GM19035 (cell line): ENCODE measurements around the gene TMEM238.
"Not testable (repeated sequence)": the region's sequence is repeated elsewhere in the genome, so short reads cannot be mapped to it uniquely, and the experiment has no call there.

ENCODE experiments used
- ATAC-seq: cut with Tn5 transposase; IDR thresholded peaks from one replicate; pipeline ENCODE4 v1.9.1; 2021; ENCODE audit not compliant: unreplicated experiment

TMEM238 gene, protein sequence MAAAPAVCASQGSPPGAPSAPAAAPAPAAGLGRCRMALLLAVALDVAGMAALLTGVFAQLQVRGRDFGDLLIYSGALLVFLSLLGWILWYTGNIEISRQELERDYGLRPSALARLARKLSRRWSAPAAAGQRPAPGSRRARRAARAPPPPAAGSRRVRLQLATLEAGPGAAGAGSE

DNA sequence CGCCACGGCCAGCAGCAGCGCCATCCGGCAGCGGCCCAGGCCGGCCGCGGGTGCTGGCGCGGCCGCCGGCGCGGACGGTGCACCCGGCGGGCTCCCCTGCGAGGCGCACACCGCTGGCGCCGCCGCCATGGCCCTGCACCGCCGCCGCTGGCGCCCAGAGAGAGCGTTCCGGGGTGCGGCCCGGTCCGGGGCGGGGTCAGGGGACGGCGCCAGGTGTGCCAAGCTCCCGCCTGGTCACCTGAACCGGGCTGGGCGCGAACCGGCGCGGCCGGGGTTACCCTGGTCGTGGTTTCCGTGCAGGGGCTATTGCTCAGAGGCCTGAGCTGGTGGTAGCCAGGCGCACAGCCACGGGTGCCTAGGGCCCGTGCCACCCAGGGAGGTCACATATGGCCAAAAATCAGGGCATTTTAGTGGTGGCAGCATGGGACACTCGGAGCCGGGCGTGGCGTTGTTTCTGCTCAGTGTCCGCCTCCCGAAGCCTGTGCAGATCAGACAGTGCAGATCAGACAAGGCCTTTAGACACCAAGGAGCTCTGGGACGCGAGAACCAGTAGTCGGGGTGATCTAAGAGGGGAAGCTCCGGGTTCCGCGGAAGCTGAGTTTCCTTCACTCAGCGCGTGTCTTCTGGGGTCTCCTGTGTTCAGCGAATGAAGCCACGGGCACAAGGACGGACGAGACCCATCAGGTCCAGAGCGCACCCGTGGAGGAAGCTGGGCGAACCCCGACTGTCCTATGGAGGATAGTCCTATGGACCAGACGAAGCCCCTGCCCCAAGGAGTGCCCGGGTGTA is at the start of gene TMEM238:
TSS of gene TMEM238 (minus strand) at position 162 of the 789 bp plus-strand sequence. CDS start at position 129, 33 bp downstream.
- no peak for ATAC-seq

DNA sequence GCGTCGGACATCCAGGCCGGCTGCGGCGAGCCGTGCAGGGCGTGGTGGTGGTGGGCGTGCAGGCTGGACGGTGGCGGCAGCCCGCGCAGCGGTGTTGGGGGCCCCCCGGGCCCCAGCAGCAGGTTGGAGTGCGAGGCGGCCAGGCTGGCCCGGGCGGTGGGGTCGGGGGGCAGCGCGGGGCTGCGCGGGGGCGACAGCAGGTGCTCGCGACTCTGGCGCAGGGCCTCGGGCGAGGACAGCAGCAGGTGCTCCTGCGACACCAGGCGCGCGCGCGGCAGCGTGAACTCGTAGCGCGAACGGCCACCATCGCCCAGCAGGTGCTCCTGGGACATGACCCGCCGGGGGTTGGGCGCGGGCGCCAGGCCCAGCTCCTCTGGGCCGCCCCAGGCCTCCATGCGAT is 49.2 kb upstream of the TMEM238 start:
- ATAC-seq: no peak

GRCh38 chr19:55432241-55432959 is 48.3 kb upstream of the TMEM238 start:
- ATAC-seq: no peak

DNA sequence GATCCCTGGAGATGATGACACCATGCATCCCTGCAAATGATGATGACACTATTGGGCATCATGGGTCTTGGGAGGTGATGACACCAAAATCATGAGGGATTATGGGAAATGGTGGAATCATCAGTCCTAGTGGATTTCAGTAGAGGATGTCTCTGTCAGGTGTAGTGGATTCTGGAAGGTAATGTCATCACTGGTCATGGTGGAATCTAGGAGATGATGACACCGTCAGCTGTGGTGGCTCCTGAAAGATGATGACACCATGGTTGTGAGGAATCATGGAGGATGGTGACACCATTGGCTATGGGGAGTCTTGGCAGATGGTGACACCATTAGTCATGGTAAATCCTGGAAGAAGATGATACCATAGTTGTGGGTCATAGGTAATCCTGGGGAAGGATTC is 47.1 kb upstream of the TMEM238 start:
- ATAC-seq: no peak

DNA sequence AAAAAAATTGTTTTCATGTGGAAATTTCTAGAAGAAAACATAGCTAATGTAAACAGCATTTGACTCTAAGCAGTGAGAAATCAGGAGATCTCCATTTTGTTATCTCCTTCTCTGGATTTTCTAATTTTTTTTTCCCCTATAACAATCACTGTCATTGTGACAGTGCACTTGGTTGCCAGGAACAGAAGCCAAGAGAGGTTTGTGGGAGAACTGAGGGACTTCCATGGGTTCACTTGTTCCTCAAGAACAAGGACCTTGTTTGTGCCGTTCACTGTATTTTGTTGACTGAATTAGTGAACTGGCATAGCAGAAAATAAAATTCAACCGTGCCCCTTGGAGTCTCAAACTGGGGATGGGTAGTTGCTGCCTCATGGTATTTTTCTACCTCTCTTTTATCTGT is 42.0 kb upstream of the TMEM238 start:
- ATAC-seq: no peak

DNA sequence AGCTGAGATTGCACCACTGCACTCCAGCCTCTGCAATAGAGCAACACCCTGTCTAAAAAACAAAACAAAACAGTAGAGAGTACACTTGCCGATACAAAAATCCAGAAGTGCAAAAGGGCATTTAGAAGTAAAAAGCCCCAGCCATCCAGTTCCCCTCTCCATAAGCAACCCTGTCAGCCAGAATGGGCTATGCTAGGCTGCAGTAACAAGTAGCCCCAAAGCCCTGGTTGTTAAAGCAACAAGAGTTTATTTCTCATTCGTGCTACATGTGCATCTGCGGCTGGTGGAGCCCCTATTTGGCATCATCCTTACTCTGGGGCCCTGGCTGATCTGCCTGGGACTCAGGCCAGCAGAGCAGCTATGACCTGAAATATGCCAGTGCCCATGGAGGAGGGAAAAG is 40.4 kb upstream of the TMEM238 start:
- no peak for ATAC-seq

DNA sequence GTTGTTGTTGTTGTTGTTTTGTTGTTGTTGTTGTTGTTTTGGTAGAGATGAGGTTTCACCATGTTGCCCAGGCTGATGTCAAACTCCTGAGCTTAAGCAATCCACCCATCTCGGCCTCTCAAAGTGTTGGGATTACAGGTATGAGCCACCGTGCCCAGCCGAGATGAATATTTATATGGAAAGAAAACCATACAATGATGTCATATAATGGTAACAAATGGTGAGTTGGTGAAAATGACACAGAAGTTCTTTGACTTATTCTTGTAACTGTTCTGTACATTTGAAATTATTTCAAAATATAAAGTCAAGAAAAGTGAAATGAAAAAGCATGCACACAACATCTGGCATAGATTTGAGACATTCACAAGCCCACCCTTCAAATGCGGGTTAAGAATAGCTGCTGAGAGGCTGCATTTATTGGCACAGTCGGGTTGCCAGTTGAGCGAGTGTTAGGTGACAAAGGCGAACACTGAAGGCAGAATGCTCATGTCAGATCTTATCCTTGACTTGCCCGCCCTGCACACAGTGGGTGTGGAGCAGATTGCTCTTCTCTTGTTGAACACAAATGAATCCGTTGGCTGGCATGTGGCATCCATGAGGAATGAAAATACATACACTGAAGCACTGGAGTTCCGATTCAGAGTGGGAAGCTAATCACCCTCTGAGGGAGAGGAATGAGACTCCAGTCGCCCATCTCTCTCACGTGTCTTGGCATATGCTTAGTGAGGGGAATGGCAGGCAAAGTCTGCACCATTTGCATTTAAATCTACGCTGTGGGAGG is 39.3 kb upstream of the TMEM238 start:
- ATAC-seq: no peak

DNA sequence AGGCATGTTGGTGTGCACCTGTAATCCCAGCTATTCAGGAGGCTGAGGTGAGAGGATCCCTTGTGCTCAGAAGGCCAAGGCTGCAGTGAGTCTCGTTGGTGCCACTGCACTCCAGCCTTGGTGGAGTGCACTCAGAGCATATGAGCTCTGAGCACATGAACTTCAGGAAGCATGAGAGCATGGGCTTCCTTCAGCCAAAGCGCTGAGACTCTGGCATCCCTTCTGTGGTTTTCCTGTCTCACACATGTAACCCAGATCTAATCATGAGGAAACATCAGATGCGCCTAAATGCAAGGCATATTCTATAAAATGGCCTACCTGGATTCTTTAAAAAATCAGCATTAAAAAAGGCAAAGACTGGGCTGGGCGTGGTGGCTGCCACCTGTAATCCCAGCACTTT is 37.2 kb upstream of the TMEM238 start:
- not testable (repeated sequence) for ATAC-seq

DNA sequence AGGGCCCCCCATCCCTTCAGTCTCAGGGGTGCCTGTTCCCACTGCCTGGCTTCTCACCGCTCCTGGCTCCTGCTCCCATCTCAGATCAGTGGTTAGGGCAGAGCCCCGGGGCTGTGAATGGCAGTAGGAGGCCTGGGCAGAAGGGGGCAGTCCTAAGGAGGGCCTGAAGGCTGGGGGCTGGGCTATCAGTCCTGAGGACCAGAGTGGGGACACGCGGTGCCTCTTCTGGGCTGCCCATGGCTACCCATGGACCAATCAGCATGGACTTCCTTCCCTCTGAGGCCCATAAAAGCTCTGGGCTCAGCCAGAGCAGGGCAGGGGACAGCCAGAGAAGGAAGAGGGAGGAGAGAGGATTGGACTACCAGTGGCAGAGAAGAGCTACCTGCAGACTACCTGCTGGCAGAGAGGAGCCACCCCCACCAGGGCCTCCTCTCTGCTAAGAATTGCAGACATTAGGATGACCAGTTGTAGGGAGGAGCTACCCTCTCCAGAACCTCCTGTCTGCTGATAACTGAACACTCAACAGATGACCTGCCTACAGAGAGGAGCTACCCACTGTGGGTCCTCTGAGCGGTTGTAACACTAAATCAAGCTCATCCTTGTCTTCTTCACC is 35.6 kb upstream of the TMEM238 start:
- no peak for ATAC-seq

DNA sequence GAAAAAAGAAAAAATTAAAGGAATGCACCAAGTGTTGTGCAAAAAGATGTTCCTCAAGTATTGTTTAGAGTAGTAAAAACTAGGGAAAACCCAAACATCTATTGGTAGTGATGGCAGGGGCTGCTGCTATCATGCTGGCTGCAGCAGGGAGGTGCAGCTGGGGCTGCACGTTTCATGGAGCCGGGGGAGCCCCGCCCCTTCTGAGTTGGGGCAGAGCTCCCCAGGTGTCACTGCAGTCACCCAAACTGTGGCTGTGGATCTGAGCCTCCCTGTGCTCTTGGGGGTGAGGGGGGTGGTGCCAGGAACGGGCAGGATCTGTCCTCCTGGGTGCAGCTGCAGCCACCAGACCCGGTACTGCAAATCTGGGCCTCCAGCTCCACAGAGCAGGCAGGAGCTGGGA is 35.0 kb upstream of the TMEM238 start:
- ATAC-seq: no peak

- no peak for ATAC-seq
These were observed 34.1 kb upstream of the TMEM238 start for GRCh38 chr19:55418185-55418584.

DNA sequence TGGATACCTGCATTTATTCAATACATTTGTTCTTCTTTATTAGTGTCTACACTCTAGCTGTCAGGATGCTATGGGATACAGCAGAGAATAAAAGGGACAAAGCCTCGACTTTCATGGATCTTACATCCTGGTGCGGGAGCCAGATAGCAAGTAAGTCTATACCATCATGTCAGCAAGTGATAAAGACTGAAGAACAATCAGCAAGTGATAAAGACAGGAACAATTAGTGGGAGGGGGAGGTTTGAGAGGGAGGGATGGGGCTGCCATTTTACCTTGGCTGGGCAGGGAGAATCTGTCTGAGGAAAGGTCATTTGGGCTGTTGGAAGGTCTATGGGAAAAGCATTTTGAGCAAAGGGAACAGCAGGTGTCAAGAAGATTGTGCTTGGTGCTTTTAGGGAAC is 26.1 kb upstream of the TMEM238 start:
- ATAC-seq: no peak

DNA sequence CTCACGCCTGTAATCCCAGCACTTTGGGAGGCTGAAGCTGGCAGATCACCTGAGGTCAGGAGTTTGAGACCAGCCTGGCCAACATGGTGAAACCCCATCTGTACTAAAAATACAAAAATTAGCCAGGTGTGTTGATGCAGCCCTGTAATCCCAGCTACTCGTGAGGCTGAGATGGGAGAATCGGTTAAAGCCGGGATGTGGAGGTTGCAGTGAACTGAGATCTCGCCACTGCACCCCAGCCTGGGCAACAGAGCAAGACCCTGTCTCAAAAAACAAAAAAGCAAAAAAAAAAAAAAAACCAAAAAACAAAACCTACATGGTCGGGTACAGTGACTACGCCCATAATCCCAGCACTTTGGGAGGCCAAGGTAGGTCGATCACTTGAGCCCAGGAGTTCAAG is 25.1 kb upstream of the TMEM238 start:
- ATAC-seq: not testable (repeated sequence)

- ATAC-seq: no peak
These were observed 24.4 kb upstream of the TMEM238 start for GRCh38 chr19:55408533-55408872.

DNA sequence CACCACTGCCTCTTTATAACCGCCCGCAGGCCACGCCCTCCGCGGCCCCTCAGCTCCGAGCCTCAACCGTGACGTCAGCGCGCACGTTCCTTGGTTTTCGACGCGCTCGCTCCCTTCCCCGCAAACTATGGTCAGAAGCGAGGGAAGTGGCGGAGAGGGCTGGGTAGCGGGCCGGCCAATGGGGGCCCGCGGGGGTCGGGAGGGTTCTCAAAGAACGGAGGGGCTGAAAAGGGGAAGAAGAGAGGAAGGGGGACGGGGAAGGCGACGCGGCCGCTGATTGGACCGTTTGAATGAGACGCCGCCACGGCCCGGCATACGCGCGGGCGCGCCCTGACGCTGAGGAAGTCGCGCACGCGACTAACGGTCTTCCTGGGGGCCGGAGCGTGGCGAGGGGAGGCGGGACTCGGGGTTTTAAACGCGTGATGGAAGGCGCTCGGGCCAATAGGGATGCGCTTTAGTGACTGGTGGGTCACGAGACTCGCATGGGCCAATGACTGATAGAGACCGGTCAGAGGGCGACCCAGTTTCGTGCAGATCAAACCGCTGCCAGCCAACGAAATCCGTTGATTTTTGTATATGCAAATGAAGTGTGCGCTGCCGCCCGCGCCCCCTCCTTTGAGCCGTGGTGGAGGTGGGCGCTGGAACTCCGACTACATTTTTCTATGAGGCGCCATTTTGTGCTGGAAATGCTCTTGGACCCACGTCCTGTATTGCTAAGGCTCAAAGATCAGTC is 23.9 kb upstream of the TMEM238 start:
- peak; percentile 78 for ATAC-seq

DNA sequence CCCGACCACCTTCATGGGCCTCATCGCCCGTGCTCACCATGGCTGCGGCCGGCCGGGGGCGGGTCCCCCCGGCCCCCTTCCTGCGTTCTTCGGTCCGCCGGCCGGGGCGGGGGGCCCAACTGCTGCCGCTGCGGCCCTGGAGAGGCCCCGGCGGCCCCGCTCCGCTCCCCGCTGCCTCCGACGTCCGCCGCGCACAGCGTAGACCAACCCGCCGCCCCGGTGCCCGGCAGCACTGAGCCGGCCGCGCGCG is 23.4 kb upstream of the TMEM238 start, which contains the start of gene UBE2S:
TSS of gene UBE2S (minus strand) at position 239 of the 250 bp plus-strand sequence. CDS start at position 40, 199 bp downstream.
- not testable (repeated sequence) for ATAC-seq

GRCh38 chr19:55406826-55407549 is 22.9 kb upstream of the TMEM238 start:
- ATAC-seq: no peak

GRCh38 chr19:55406091-55406825 is 22.2 kb upstream of the TMEM238 start:
- no peak for ATAC-seq

GRCh38 chr19:55405638-55406037 is 21.5 kb upstream of the TMEM238 start:
- ATAC-seq: no peak
